K562 (cell line): ENCODE data around the gene SENP8. TPM values are rescaled to one million over a fixed set of nuclear protein-coding genes. Genes with fewer than 3 reads are reported as not detected.

ENCODE experiments used
- ATAC-seq: fragments of 200-7000 bp; cut with Tn5 transposase; 3 replicates; pipeline ENCODE4 v1.9.1; 2020; ENCODE audit warnings: moderate library complexity
- BruUV-seq: library from RNA; stranded (reverse); fragments of 400-500 nt; replicated peaks from 2 replicates; lab custom pipeline; 2021; lab: Mats Ljungman, UMichigan
- CTCF ChIA-PET: fragments of 300-600 bp; formaldehyde crosslinking; extraction: SDS; loops from one replicate; lab custom pipeline; 2021; ENCODE audit warnings: low intra/inter-chr PET ratio; lab: Yijun Ruan, JAX
- POLR2A ChIA-PET: fragments of 300-600, 350-650 bp; sonication (Branson Sonifier 250); formaldehyde crosslinking; extraction: SDS; loops from one replicate; lab custom pipeline; 2021; ENCODE audit warnings: antibody characterized with exemption, inconsistent platforms; lab: Yijun Ruan, JAX
- DNase-seq, 4 experiments: peaks; one replicate each; pipeline versions ENCODE4 v3.0.0 to v3.0.0-alpha.2; 2011 to 2018; ENCODE audit warnings: low spot score in 3 of 4, mixed read lengths in 3 of 4; ENCODE audit errors: extremely low read depth in 1 of 4
- FAIRE-seq: peaks from 2 replicates; lab custom pipeline; 2011; peaks lifted over from hg19 to GRCh38; lab: Jason Lieb, UNC
- H2AFZ ChIP-seq: 2 replicates; pipeline ENCODE4 v1.6.0; 2011; ENCODE audit warnings: low read depth, low read length, control low read depth, inconsistent platforms
- H3K27ac ChIP-seq: fragments of 200-600 bp; 3 replicates; pipeline ENCODE4 v1.8.0; 2011; ENCODE audit warnings: low read depth, mild to moderate bottlenecking, control low read depth, inconsistent platforms, low read length, moderate library complexity, mixed read lengths; ENCODE audit errors: extremely low read depth
- H3K27me3 ChIP-seq, 2 experiments: fragments of 300-600 bp in 1 of 2; 2 replicates in 1 of 2; 3 replicates in 1 of 2; pipeline versions ENCODE4 v1.6.0 to v1.8.0; 2011; ENCODE audit warnings: inconsistent platforms in 2 of 2, low read length in 2 of 2, mild to moderate bottlenecking in 1 of 2, mixed read lengths in 1 of 2, moderate library complexity in 1 of 2; ENCODE audit not compliant: control insufficient read depth in 2 of 2, insufficient read depth in 2 of 2
- H3K36me3 ChIP-seq: fragments of 300-600 bp; 3 replicates; pipeline ENCODE4 v1.8.0; 2011; ENCODE audit warnings: mild to moderate bottlenecking, low read length, inconsistent platforms; ENCODE audit not compliant: control insufficient read depth, insufficient read depth
- H3K4me1 ChIP-seq, 2 experiments: fragments of 200-600 bp in 1 of 2; replicated peaks in 1 of 2; 2 replicates in 1 of 2; 3 replicates in 1 of 2; pipeline versions ENCODE4 v1.5.1 to v1.8.0; 2011; ENCODE audit warnings: inconsistent platforms in 2 of 2, low read length in 2 of 2, mild to moderate bottlenecking in 1 of 2, mixed read lengths in 1 of 2, moderate library complexity in 1 of 2; ENCODE audit not compliant: control insufficient read depth in 2 of 2, insufficient read depth in 2 of 2
- H3K4me2 ChIP-seq: 2 replicates; pipeline ENCODE4 v1.6.1; 2011; ENCODE audit warnings: low read length, control low read depth, inconsistent platforms, mixed read lengths; ENCODE audit not compliant: insufficient read depth
- H3K4me3 ChIP-seq: fragments of 200-600 bp; sonication (generic), shearing (Covaris generic); 2 replicates; pipeline ENCODE4 v1.5.1; 2016; ENCODE audit warnings: control low read depth, inconsistent platforms
- H3K79me2 ChIP-seq: fragments of 200-600 bp; 3 replicates; pipeline ENCODE4 v1.8.0; 2011; ENCODE audit warnings: low read length, inconsistent platforms; ENCODE audit not compliant: control insufficient read depth, insufficient read depth
- H3K9ac ChIP-seq, 2 experiments: 2 replicates each; pipeline versions ENCODE4 v1.6.0 to v1.6.1; 2011; ENCODE audit warnings: low read depth in 2 of 2, low read length in 2 of 2, control low read depth in 1 of 2, inconsistent platforms in 1 of 2, mild to moderate bottlenecking in 1 of 2, mixed read lengths in 1 of 2; ENCODE audit not compliant: insufficient read depth in 1 of 2
- H3K9me1 ChIP-seq: one replicate; pipeline ENCODE4 v1.6.0; 2011; ENCODE audit warnings: inconsistent platforms, mild to moderate bottlenecking, low read length, moderate library complexity; ENCODE audit not compliant: control insufficient read depth, insufficient read depth
- H3K9me3 ChIP-seq: replicated peaks from 2 replicates; pipeline ENCODE4 v1.5.1; 2011; ENCODE audit warnings: low read depth, low read length, inconsistent platforms; ENCODE audit not compliant: control insufficient read depth, insufficient read depth
- H4K20me1 ChIP-seq: replicated peaks from 2 replicates; pipeline ENCODE4 v1.6.1; 2011; ENCODE audit warnings: low read length, inconsistent platforms, mixed read lengths; ENCODE audit not compliant: control insufficient read depth, insufficient read depth
- ATF7 ChIP-seq: fragments of 450-650 bp; IDR thresholded peaks from 2 replicates; pipeline ENCODE4 v1.7.1; 2014; ENCODE audit warnings: mild to moderate bottlenecking, moderate library complexity
- CREM ChIP-seq: IDR thresholded peaks from 2 replicates; pipeline ENCODE4 v1.6.1; 2014; ENCODE audit warnings: antibody characterized with exemption, low read depth
- E2F3 ChIP-seq: fragments of 250-450 bp; sonication (Bioruptor Pico); IDR thresholded peaks from 2 replicates; pipeline ENCODE4 v1.4.0; 2020; ENCODE audit warnings: mild to moderate bottlenecking
- KDM4B ChIP-seq, 2 experiments: fragments of 450-650 bp in 1 of 2; sonication (generic) in 1 of 2; IDR thresholded peaks; 2 replicates each; pipeline ENCODE4 v1.6.1; 2016 to 2017; ENCODE audit warnings: borderline replicate concordance in 2 of 2, antibody characterized with exemption in 1 of 2, low read depth in 1 of 2, mild to moderate bottlenecking in 1 of 2
- KLF10 ChIP-seq: fragments of 250-450 bp; sonication (Bioruptor Pico); IDR thresholded peaks from 2 replicates; pipeline ENCODE4 v1.6.1; 2021; ENCODE audit warnings: matching md5 sums
- NFIC ChIP-seq: fragments of 450-650 bp; IDR thresholded peaks from 2 replicates; pipeline ENCODE4 v1.6.1; 2017; ENCODE audit warnings: mild to moderate bottlenecking, inconsistent platforms
- SAFB2 ChIP-seq: fragments of 200-400 bp; formaldehyde crosslinking; IDR thresholded peaks from 2 replicates; pipeline ENCODE4 v1.6.1; 2018; ENCODE audit warnings: borderline replicate concordance, low read length, low read depth, moderate library complexity; ENCODE audit not compliant: severe bottlenecking
- ZNF124 ChIP-seq: sonication (generic); formaldehyde crosslinking; IDR thresholded peaks from 2 replicates; pipeline ENCODE4 v1.8.1; 2022; ENCODE audit warnings: missing genetic modification reagents
- ZNF79 ChIP-seq: fragments of 250-450 bp; sonication (Bioruptor Pico); IDR thresholded peaks from 2 replicates; pipeline ENCODE4 v1.4.0; 2020; ENCODE audit warnings: low read depth, mild to moderate bottlenecking, moderate library complexity
- WGBS: fragments of 100-300 bp; shearing (Covaris generic); methylation state at CpG from one replicate; pipeline ENCODE4 v1.1.6; 2016; ENCODE audit warnings: low coverage, mixed read lengths; ENCODE audit not compliant: insufficient coverage; ENCODE audit errors: missing lambda C conversion rate; 5-methylcytosine and 5-hydroxymethylcytosine counted together
- in situ Hi-C: fragments of 300-500 bp; cut with MboI; formaldehyde crosslinking; loops from 4 replicates; pipeline ENCODE4 v1.15.0; 2018; ENCODE audit warnings: inconsistent platforms, mixed read lengths
- intact Hi-C: fragments of 100-400 bp; cut with micrococcal nuclease; formaldehyde crosslinking; loops from 2 replicates; pipeline ENCODE4 v1.14.2; 2022
- polyA plus RNA-seq, 8 experiments: library from polyadenylated mRNA; depleted of rRNA in 4 of 8; stranded (reverse) in 5 of 8; unstranded in 3 of 8; fragments of >200 nt; fragmentation: Nextera tagmentation in 2 of 8; fragmentation: Illumina TruSeq in 1 of 8; extraction: Ambion mirVana in 2 of 8; extraction: Trizol in 1 of 8; gene quantifications; 2 replicates each; pipeline versions ENCODE4 v1.2.1 to v1.2.3, GENCODE V29; 2011 to 2014; ENCODE audit warnings: inconsistent platforms in 1 of 8, missing spikeins in 1 of 8
- total RNA-seq, 7 experiments: library from RNA; depleted of rRNA in 6 of 7; stranded (reverse); fragments of >200 nt in 6 of 7; fragmentation: Illumina TruSeq in 2 of 7; extraction: Trizol in 2 of 7; gene quantifications; 2 replicates each; pipeline versions ENCODE4 v1.2.1 to v1.2.3, GENCODE V29; 2011 to 2021; ENCODE audit warnings: low replicate concordance in 1 of 7
- TF ChIP-seq, protein P1 (sequence below): fragments of 200-800 bp; sonication (Bioruptor generic); IDR thresholded peaks from 2 replicates; pipeline ENCODE4 v1.6.1; 2016; ENCODE audit warnings: missing genetic modification characterization, missing compliant biosample characterization

SENP8 gene
- total and polyA plus RNA-seq, 9 of the 15 experiments (the other 6 are each of a cell fraction or from before 2014, with no cell fraction given), result 1.4 to 5.4 (median 2.4) TPM

DNA sequence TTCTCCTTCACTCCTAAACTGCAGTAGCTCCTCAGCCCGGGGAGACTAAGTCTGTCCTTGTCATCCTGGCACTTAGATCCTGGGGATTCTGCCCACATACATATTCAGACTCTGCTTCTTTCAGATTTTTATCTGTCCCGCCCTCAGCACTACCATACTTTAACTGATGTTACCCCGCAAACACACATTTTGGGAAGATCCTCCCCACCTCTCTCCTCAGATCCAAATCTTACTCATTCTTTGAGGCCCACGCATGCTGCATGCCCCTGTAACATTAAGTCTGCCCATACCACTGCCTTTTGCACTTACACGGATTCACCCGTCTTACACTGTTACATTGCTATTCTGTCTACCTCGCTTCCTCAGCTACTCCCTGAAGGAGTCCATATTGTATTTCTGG lies 36.1 kb downstream of the SENP8 start (continued):
- no peak for TF ChIP-seq KDM4B (IDR thresholded peaks at IDR 0.05; ENCODE audit: borderline replicate concordance in 2 of 2, low read depth in 1 of 2)
- no peak for TF ChIP-seq CREM
- no peak for TF ChIP-seq ATF7
- TF ChIP-seq E2F3, result no peak
- TF ChIP-seq ZNF79 (CRISPR knock-in tag), result no peak
- TF ChIP-seq KLF10 (CRISPR knock-in tag), result no peak
- no peak for TF ChIP-seq SAFB2

DNA sequence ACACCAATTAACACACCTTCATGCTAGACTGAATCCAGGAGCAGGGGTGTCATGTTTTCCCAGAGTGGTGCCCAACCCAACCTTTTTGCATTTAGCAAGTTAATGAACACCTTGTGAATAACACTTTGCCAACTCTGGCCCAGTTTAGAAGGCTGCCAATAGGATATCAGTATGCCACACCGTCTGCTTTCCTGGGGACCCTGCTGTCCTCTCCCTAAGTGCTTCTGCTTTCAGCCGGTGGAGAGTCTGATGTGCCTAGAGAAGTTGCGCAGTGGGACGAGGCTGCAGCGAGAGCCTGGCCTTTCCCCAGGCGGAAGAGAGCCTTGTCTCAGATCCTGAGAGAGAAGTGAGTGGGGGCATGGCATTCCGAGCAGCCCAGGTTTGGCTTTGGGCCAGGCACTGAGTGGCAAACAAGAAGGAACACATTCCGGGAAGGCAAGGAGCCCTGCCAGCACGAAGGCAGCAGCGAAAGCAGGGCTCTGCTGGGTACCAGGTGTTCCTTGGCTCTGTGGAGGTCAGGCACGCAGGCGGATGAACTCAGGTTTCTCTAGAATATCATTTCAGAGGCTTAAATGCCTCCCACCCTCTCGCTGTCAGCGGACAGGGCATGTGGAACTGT lies 36.9 kb downstream of the SENP8 start:
- Histone ChIP-seq H4K20me1 (no peaks in the 10 kb centered on the region; the same call in 1 of the 2 replicates), H3K9me1 (no peaks in the 10 kb centered on the region), H3K36me3 (no peaks in the 10 kb centered on the region), H3K4me1 (no peaks in the 10 kb centered on the region; a peak in 1 of 5 replicates), H2AFZ (no peak overlapping the region), H3K9me3 (no peaks in the 10 kb centered on the region), H3K9ac (no peak overlapping the region), H3K4me2 (no peak overlapping the region), H3K27ac (no peak overlapping the region), H3K27me3 (peaks cover 10 to 25% of the 10 kb centered on the region in 2 experiments; a peak in 4 of 5 replicates), H3K4me3 (no peak overlapping the region), H3K79me2 (no peaks in the 10 kb centered on the region)
- TF ChIP-seq, protein P1, sequence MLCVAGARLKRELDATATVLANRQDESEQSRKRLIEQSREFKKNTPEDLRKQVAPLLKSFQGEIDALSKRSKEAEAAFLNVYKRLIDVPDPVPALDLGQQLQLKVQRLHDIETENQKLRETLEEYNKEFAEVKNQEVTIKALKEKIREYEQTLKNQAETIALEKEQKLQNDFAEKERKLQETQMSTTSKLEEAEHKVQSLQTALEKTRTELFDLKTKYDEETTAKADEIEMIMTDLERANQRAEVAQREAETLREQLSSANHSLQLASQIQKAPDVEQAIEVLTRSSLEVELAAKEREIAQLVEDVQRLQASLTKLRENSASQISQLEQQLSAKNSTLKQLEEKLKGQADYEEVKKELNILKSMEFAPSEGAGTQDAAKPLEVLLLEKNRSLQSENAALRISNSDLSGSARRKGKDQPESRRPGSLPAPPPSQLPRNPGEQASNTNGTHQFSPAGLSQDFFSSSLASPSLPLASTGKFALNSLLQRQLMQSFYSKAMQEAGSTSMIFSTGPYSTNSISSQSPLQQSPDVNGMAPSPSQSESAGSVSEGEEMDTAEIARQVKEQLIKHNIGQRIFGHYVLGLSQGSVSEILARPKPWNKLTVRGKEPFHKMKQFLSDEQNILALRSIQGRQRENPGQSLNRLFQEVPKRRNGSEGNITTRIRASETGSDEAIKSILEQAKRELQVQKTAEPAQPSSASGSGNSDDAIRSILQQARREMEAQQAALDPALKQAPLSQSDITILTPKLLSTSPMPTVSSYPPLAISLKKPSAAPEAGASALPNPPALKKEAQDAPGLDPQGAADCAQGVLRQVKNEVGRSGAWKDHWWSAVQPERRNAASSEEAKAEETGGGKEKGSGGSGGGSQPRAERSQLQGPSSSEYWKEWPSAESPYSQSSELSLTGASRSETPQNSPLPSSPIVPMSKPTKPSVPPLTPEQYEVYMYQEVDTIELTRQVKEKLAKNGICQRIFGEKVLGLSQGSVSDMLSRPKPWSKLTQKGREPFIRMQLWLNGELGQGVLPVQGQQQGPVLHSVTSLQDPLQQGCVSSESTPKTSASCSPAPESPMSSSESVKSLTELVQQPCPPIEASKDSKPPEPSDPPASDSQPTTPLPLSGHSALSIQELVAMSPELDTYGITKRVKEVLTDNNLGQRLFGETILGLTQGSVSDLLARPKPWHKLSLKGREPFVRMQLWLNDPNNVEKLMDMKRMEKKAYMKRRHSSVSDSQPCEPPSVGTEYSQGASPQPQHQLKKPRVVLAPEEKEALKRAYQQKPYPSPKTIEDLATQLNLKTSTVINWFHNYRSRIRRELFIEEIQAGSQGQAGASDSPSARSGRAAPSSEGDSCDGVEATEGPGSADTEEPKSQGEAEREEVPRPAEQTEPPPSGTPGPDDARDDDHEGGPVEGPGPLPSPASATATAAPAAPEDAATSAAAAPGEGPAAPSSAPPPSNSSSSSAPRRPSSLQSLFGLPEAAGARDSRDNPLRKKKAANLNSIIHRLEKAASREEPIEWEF (CRISPR knock-in tag), result no peak
- TF ChIP-seq ZNF124 (CRISPR knock-in tag) (no peak), NFIC (peak; percentile 50; the same call in 1 of the 2 replicates)
- 5% methylated on average over 13 of the region's 14 CpGs for WGBS
- DNase-seq (no peak), ATAC-seq (no peak; the same call in 2 of the 3 replicates), FAIRE-seq (no peak)
- no TSS peak for BruUV-seq
- in situ Hi-C loops, result loop anchor here (10.0 kb wide), 1 partner anchor 620 kb away; no protein-coding TSS in a partner anchor
- ChIA-PET POLR2A (no interaction called here), CTCF (interaction anchor here (1.3 to 2.2 kb wide), 4 partner anchors 352 to 411 kb away, joined by 6 to 17 read pairs (median 16); no protein-coding TSS in a partner anchor)
- intact Hi-C loops, result loop anchor here (5.0 to 10.0 kb wide), 4 partner anchors 113 to 710 kb away; no protein-coding TSS in a partner anchor
